Astrocyte (in vitro differentiated cells and primary cell): ENCODE results near the gene CCDC15. TPM values are rescaled to one million over a fixed set of nuclear protein-coding genes. Genes with fewer than 3 reads are reported as not detected.

ENCODE experiments used
- DNase-seq: peaks from one replicate; pipeline ENCODE4 v3.0.0-alpha.2; 2010; ENCODE audit warnings: low read depth
- FAIRE-seq: peaks from 2 replicates; lab custom pipeline; 2011; peaks lifted over from hg19 to GRCh38; lab: Jason Lieb, UNC
- H2AFZ ChIP-seq: 2 replicates; pipeline ENCODE4 v1.6.0; 2012; ENCODE audit warnings: low read depth, low read length, inconsistent platforms
- H3K27ac ChIP-seq: 2 replicates; pipeline ENCODE4 v1.5.1; 2011; ENCODE audit warnings: low read depth, low read length, inconsistent platforms
- H3K27me3 ChIP-seq: 2 replicates; pipeline ENCODE4 v1.6.0; 2011; ENCODE audit warnings: low read length, inconsistent platforms; ENCODE audit not compliant: insufficient read depth
- H3K36me3 ChIP-seq: 2 replicates; pipeline ENCODE4 v1.5.1; 2011; ENCODE audit warnings: low read length, inconsistent platforms; ENCODE audit not compliant: insufficient read depth
- H3K4me1 ChIP-seq: 2 replicates; pipeline ENCODE4 v1.5.1; 2011; ENCODE audit warnings: low read length, inconsistent platforms; ENCODE audit not compliant: insufficient read depth
- H3K4me2 ChIP-seq: 2 replicates; pipeline ENCODE4 v1.6.0; 2012; ENCODE audit warnings: low read length, inconsistent platforms
- H3K4me3 ChIP-seq: 2 replicates; pipeline ENCODE4 v1.5.1; 2011; ENCODE audit warnings: low read depth, mild to moderate bottlenecking, low read length, inconsistent platforms; ENCODE audit not compliant: insufficient read depth
- H3K79me2 ChIP-seq: 2 replicates; pipeline ENCODE4 v1.6.0; 2012; ENCODE audit warnings: mild to moderate bottlenecking, low read length, inconsistent platforms; ENCODE audit not compliant: insufficient read depth
- H3K9ac ChIP-seq: 2 replicates; pipeline ENCODE4 v1.6.0; 2012; ENCODE audit warnings: mild to moderate bottlenecking, low read length, inconsistent platforms
- H3K9me3 ChIP-seq: 2 replicates; pipeline ENCODE4 v1.5.1; 2012; ENCODE audit warnings: low read depth, mild to moderate bottlenecking, low read length, inconsistent platforms; ENCODE audit not compliant: insufficient read depth
- H4K20me1 ChIP-seq: 2 replicates; pipeline ENCODE4 v1.6.0; 2012; ENCODE audit warnings: low read length, inconsistent platforms; ENCODE audit not compliant: insufficient read depth
- H3K27ac Mint-ChIP-seq: one replicate; pipeline ENCODE4 v1.8.0; 2021; ENCODE audit warnings: mild to moderate bottlenecking, mixed read lengths; ENCODE audit not compliant: unreplicated experiment
- H3K27me3 Mint-ChIP-seq: one replicate; pipeline ENCODE4 v1.8.0; 2021; ENCODE audit warnings: low read depth, mixed read lengths; ENCODE audit not compliant: unreplicated experiment
- H3K36me3 Mint-ChIP-seq: one replicate; pipeline ENCODE4 v1.8.0; 2021; ENCODE audit warnings: low read depth, mixed read lengths; ENCODE audit not compliant: unreplicated experiment
- H3K4me1 Mint-ChIP-seq: one replicate; pipeline ENCODE4 v1.8.0; 2021; ENCODE audit warnings: low read depth, mixed read lengths; ENCODE audit not compliant: unreplicated experiment
- H3K4me3 Mint-ChIP-seq: one replicate; pipeline ENCODE4 v1.8.0; 2021; ENCODE audit warnings: mild to moderate bottlenecking, moderate library complexity, mixed read lengths; ENCODE audit not compliant: unreplicated experiment
- H3K9me3 Mint-ChIP-seq: one replicate; pipeline ENCODE4 v1.8.0; 2021; ENCODE audit warnings: mild to moderate bottlenecking, mixed read lengths; ENCODE audit not compliant: unreplicated experiment
- CTCF ChIP-seq: IDR thresholded peaks from 2 replicates; pipeline ENCODE4 v1.5.1; 2011; ENCODE audit warnings: low read depth, mild to moderate bottlenecking, inconsistent platforms, low read length, moderate library complexity; ENCODE audit not compliant: insufficient read depth
- EZH2 ChIP-seq: IDR thresholded peaks from 2 replicates; pipeline ENCODE4 v1.6.1; 2012; ENCODE audit warnings: mild to moderate bottlenecking, low read length, inconsistent platforms; ENCODE audit not compliant: insufficient read depth
- total RNA-seq: library from RNA; stranded (reverse); gene quantifications from 2 replicates; pipeline ENCODE4 v1.2.1, GENCODE V29; 2021

CCDC15 gene
- total RNA-seq, 1 donor from 2014 or later, result 0.75 TPM

GRCh38 chr11:124950601-124951330, 3.2 kb upstream of the CCDC15 start:
- H3K4me1 Mint-ChIP-seq, result peaks cover 8% of the 10 kb centered on the region
- no peak overlapping the region for H3K4me3 Mint-ChIP-seq
- no peak for FAIRE-seq
- H3K27me3 Mint-ChIP-seq, result no peaks in the 10 kb centered on the region
- Histone ChIP-seq H3K79me2 (no peaks in the 10 kb centered on the region), H3K36me3 (no peaks in the 10 kb centered on the region), H3K27me3 (no peaks in the 10 kb centered on the region), H3K9ac (no peak overlapping the region), H3K9me3 (no peaks in the 10 kb centered on the region), H3K4me3 (no peak overlapping the region), H3K4me2 (no peak overlapping the region), H3K27ac (no peak overlapping the region), H3K4me1 (peaks cover 7% of the 10 kb centered on the region), H4K20me1 (no peaks in the 10 kb centered on the region), H2AFZ (no peak overlapping the region)
- no peak for DNase-seq
- TF ChIP-seq CTCF (no peak), EZH2 (no peak)
- peaks cover 3% of the 10 kb centered on the region for H3K36me3 Mint-ChIP-seq
- H3K27ac Mint-ChIP-seq, result no peak overlapping the region
- H3K9me3 Mint-ChIP-seq, result no peaks in the 10 kb centered on the region

GRCh38 chr11:124951341-124951740, 2.7 kb upstream of the CCDC15 start:
- peaks cover 6% of the 10 kb centered on the region for H3K4me1 Mint-ChIP-seq
- H3K4me3 Mint-ChIP-seq, result no peak overlapping the region
- Histone ChIP-seq H2AFZ (no peak overlapping the region), H3K36me3 (no peaks in the 10 kb centered on the region), H3K4me2 (no peak overlapping the region), H3K4me1 (peaks cover 7% of the 10 kb centered on the region), H3K27ac (no peak overlapping the region), H3K9ac (no peak overlapping the region), H3K79me2 (no peaks in the 10 kb centered on the region), H3K4me3 (no peak overlapping the region), H3K27me3 (no peaks in the 10 kb centered on the region), H3K9me3 (no peaks in the 10 kb centered on the region), H4K20me1 (no peaks in the 10 kb centered on the region)
- TF ChIP-seq CTCF (no peak), EZH2 (no peak)
- DNase-seq (no peak), FAIRE-seq (no peak)
- no peaks in the 10 kb centered on the region for H3K9me3 Mint-ChIP-seq
- peaks cover 3% of the 10 kb centered on the region for H3K36me3 Mint-ChIP-seq
- H3K27me3 Mint-ChIP-seq, result no peaks in the 10 kb centered on the region
- H3K27ac Mint-ChIP-seq, result no peak overlapping the region

GRCh38 chr11:124954590-124954955, 571 bp downstream of the CCDC15 start:
- Histone ChIP-seq H3K36me3 (no peaks in the 10 kb centered on the region), H3K4me3 (peak overlapping the region; percentile 77), H3K9me3 (no peaks in the 10 kb centered on the region), H2AFZ (peak overlapping the region; percentile 91), H3K79me2 (no peaks in the 10 kb centered on the region), H3K27ac (peak overlapping the region; percentile 70), H3K27me3 (no peaks in the 10 kb centered on the region), H3K4me1 (peaks cover 7% of the 10 kb centered on the region), H3K4me2 (peak overlapping the region; percentile 98), H4K20me1 (no peaks in the 10 kb centered on the region), H3K9ac (peak overlapping the region; percentile 86)
- no peak for DNase-seq
- TF ChIP-seq CTCF (no peak), EZH2 (no peak)
- no peak overlapping the region for H3K4me3 Mint-ChIP-seq
- no peaks in the 10 kb centered on the region for H3K27me3 Mint-ChIP-seq
- no peaks in the 10 kb centered on the region for H3K9me3 Mint-ChIP-seq
- FAIRE-seq, result no peak
- H3K36me3 Mint-ChIP-seq, result no peaks in the 10 kb centered on the region
- no peak overlapping the region for H3K27ac Mint-ChIP-seq
- H3K4me1 Mint-ChIP-seq, result no peaks in the 10 kb centered on the region
